Astrocyte (in vitro differentiated cells and primary cell): ENCODE data around the gene LAMP1. TPM values are rescaled to one million over a fixed set of nuclear protein-coding genes. Genes with fewer than 3 reads are reported as not detected.

ENCODE experiments used
- DNase-seq: peaks from one replicate; pipeline ENCODE4 v3.0.0-alpha.2; 2010; ENCODE audit warnings: low read depth
- FAIRE-seq: peaks from 2 replicates; lab custom pipeline; 2011; peaks lifted over from hg19 to GRCh38; lab: Jason Lieb, UNC
- H2AFZ ChIP-seq: 2 replicates; pipeline ENCODE4 v1.6.0; 2012; ENCODE audit warnings: low read depth, low read length, inconsistent platforms
- H3K27ac ChIP-seq: 2 replicates; pipeline ENCODE4 v1.5.1; 2011; ENCODE audit warnings: low read depth, low read length, inconsistent platforms
- H3K27me3 ChIP-seq: 2 replicates; pipeline ENCODE4 v1.6.0; 2011; ENCODE audit warnings: low read length, inconsistent platforms; ENCODE audit not compliant: insufficient read depth
- H3K36me3 ChIP-seq: 2 replicates; pipeline ENCODE4 v1.5.1; 2011; ENCODE audit warnings: low read length, inconsistent platforms; ENCODE audit not compliant: insufficient read depth
- H3K4me1 ChIP-seq: 2 replicates; pipeline ENCODE4 v1.5.1; 2011; ENCODE audit warnings: low read length, inconsistent platforms; ENCODE audit not compliant: insufficient read depth
- H3K4me2 ChIP-seq: 2 replicates; pipeline ENCODE4 v1.6.0; 2012; ENCODE audit warnings: low read length, inconsistent platforms
- H3K4me3 ChIP-seq: 2 replicates; pipeline ENCODE4 v1.5.1; 2011; ENCODE audit warnings: low read depth, mild to moderate bottlenecking, low read length, inconsistent platforms; ENCODE audit not compliant: insufficient read depth
- H3K79me2 ChIP-seq: 2 replicates; pipeline ENCODE4 v1.6.0; 2012; ENCODE audit warnings: mild to moderate bottlenecking, low read length, inconsistent platforms; ENCODE audit not compliant: insufficient read depth
- H3K9ac ChIP-seq: 2 replicates; pipeline ENCODE4 v1.6.0; 2012; ENCODE audit warnings: mild to moderate bottlenecking, low read length, inconsistent platforms
- H3K9me3 ChIP-seq: 2 replicates; pipeline ENCODE4 v1.5.1; 2012; ENCODE audit warnings: low read depth, mild to moderate bottlenecking, low read length, inconsistent platforms; ENCODE audit not compliant: insufficient read depth
- H4K20me1 ChIP-seq: 2 replicates; pipeline ENCODE4 v1.6.0; 2012; ENCODE audit warnings: low read length, inconsistent platforms; ENCODE audit not compliant: insufficient read depth
- H3K27ac Mint-ChIP-seq: one replicate; pipeline ENCODE4 v1.8.0; 2021; ENCODE audit warnings: mild to moderate bottlenecking, mixed read lengths; ENCODE audit not compliant: unreplicated experiment
- H3K27me3 Mint-ChIP-seq: one replicate; pipeline ENCODE4 v1.8.0; 2021; ENCODE audit warnings: low read depth, mixed read lengths; ENCODE audit not compliant: unreplicated experiment
- H3K36me3 Mint-ChIP-seq: one replicate; pipeline ENCODE4 v1.8.0; 2021; ENCODE audit warnings: low read depth, mixed read lengths; ENCODE audit not compliant: unreplicated experiment
- H3K4me1 Mint-ChIP-seq: one replicate; pipeline ENCODE4 v1.8.0; 2021; ENCODE audit warnings: low read depth, mixed read lengths; ENCODE audit not compliant: unreplicated experiment
- H3K4me3 Mint-ChIP-seq: one replicate; pipeline ENCODE4 v1.8.0; 2021; ENCODE audit warnings: mild to moderate bottlenecking, moderate library complexity, mixed read lengths; ENCODE audit not compliant: unreplicated experiment
- H3K9me3 Mint-ChIP-seq: one replicate; pipeline ENCODE4 v1.8.0; 2021; ENCODE audit warnings: mild to moderate bottlenecking, mixed read lengths; ENCODE audit not compliant: unreplicated experiment
- EZH2 ChIP-seq: IDR thresholded peaks from 2 replicates; pipeline ENCODE4 v1.6.1; 2012; ENCODE audit warnings: mild to moderate bottlenecking, low read length, inconsistent platforms; ENCODE audit not compliant: insufficient read depth
- total RNA-seq: library from RNA; stranded (reverse); gene quantifications from 2 replicates; pipeline ENCODE4 v1.2.1, GENCODE V29; 2021
- TF ChIP-seq, protein P1 (sequence below): IDR thresholded peaks from 2 replicates; pipeline ENCODE4 v1.5.1; 2011; ENCODE audit warnings: low read depth, mild to moderate bottlenecking, inconsistent platforms, low read length, moderate library complexity; ENCODE audit not compliant: insufficient read depth

Gene LAMP1
- total RNA-seq, 1 donor from 2014 or later = 313 TPM

DNA sequence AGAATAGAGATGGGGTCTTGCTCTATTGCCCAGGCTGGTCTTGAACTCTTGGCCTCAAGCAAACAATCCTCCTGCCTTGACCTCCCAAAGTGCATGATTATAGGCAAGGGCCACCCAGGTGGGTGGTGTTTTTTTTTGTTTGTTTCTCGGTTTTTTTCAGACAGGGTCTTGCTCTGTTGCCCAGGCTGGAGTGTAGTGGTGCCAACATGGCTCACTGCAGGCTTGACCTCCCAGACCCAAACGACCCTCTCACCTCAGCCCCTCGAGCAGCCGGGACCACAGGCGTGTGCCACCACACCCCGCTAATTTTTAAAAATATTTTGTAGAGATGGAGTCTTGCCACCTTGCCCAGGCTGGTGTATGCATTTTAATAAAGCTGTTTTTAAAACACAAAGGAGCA lies 52.0 kb downstream of the LAMP1 start:
- Histone ChIP-seq H3K9ac (no peak overlapping the region), H3K27me3 (no peaks in the 10 kb centered on the region), H3K27ac (no peak overlapping the region), H3K4me1 (no peaks in the 10 kb centered on the region), H3K4me2 (no peak overlapping the region), H4K20me1 (no peaks in the 10 kb centered on the region), H2AFZ (no peak overlapping the region), H3K36me3 (no peaks in the 10 kb centered on the region), H3K4me3 (no peak overlapping the region), H3K9me3 (peaks cover 3% of the 10 kb centered on the region), H3K79me2 (no peaks in the 10 kb centered on the region)
- Mint-ChIP-seq H3K4me3 (no peak overlapping the region), H3K9me3 (peaks cover 7% of the 10 kb centered on the region), H3K36me3 (peaks cover 3% of the 10 kb centered on the region), H3K27me3 (peaks cover 24% of the 10 kb centered on the region), H3K4me1 (no peaks in the 10 kb centered on the region), H3K27ac (no peak overlapping the region)
- no peak for FAIRE-seq
- no peak for DNase-seq
- TF ChIP-seq, protein P1, sequence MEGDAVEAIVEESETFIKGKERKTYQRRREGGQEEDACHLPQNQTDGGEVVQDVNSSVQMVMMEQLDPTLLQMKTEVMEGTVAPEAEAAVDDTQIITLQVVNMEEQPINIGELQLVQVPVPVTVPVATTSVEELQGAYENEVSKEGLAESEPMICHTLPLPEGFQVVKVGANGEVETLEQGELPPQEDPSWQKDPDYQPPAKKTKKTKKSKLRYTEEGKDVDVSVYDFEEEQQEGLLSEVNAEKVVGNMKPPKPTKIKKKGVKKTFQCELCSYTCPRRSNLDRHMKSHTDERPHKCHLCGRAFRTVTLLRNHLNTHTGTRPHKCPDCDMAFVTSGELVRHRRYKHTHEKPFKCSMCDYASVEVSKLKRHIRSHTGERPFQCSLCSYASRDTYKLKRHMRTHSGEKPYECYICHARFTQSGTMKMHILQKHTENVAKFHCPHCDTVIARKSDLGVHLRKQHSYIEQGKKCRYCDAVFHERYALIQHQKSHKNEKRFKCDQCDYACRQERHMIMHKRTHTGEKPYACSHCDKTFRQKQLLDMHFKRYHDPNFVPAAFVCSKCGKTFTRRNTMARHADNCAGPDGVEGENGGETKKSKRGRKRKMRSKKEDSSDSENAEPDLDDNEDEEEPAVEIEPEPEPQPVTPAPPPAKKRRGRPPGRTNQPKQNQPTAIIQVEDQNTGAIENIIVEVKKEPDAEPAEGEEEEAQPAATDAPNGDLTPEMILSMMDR = no peak
- TF ChIP-seq EZH2 = no peak

DNA sequence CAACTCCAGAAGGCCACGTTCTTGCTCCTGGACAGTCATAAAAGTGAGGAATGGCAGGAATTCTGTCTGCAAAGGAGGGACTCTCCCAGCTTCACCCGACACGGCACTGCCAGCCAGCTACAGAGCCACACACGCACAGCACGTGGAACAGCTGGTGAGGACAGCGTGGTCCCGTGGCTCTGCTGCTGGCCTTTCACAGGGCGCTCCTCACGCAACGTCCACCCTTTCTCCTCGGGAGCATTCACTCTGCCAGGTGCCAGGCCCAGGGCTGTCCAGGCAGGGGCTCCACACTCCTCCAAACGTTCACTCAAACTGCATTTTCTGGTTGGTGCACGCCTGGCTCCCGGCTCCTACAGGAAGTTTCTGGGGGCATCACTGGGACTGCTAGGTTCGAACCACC lies 52.5 kb downstream of the LAMP1 start:
- FAIRE-seq (no peak), DNase-seq (no peak)
- Histone ChIP-seq H3K27ac (no peak overlapping the region), H3K4me3 (no peak overlapping the region), H3K9me3 (peaks cover 3% of the 10 kb centered on the region), H3K27me3 (no peaks in the 10 kb centered on the region), H3K9ac (no peak overlapping the region), H4K20me1 (no peaks in the 10 kb centered on the region), H3K36me3 (no peaks in the 10 kb centered on the region), H3K79me2 (no peaks in the 10 kb centered on the region), H3K4me2 (no peak overlapping the region), H3K4me1 (no peaks in the 10 kb centered on the region), H2AFZ (no peak overlapping the region)
- H3K27ac Mint-ChIP-seq = no peak overlapping the region
- peaks cover 24% of the 10 kb centered on the region for H3K27me3 Mint-ChIP-seq
- TF ChIP-seq, protein P1 = no peak
- TF ChIP-seq EZH2 = no peak
- H3K9me3 Mint-ChIP-seq = peaks cover 7% of the 10 kb centered on the region
- H3K36me3 Mint-ChIP-seq = peaks cover 3% of the 10 kb centered on the region
- H3K4me3 Mint-ChIP-seq = no peak overlapping the region
- no peaks in the 10 kb centered on the region for H3K4me1 Mint-ChIP-seq

DNA sequence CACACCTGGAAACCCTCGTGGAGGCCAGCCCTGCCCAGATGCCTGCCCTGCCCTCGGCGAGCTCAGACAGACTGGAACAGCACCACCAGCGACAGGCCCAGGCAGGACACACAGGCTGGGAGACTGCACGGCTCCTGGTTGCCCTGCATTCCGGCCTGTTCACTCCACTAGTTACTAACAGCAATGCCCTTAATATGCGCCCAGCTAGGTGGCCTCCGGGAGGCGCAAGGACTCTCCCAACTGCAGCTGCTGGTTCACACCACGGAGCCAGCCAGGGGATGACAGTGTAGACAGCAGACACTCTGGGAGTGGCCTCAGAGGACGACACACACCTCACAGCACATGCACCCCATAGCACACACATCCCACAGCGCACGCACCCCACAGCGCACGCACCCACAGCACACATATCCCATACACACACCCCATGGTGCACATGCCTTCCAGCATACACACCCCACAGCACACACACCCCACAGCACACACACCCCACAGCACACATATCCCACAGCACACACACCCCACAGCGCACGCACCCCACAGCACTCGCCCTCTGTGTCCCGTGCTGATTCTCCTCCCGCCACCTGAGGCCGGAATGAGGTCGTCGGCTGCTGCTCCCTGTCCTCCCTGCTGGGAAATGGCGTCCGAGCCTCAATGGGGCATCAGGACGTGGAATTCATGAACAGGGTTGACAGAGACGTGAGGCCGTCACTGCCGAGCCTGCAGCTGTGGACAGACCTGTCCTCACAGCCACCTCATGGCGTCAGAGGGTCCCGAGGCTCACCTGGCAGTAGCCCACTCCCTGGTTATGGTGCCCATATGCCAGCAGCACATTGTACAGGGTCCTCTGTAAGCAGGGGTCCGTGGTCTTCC lies 53.3 kb downstream of the LAMP1 start:
- no peak for FAIRE-seq
- Mint-ChIP-seq H3K4me3 (no peak overlapping the region), H3K9me3 (peaks cover 5% of the 10 kb centered on the region)

More for the DNA sequence above, 53.3 kb downstream of the LAMP1 start:
- Histone ChIP-seq H3K9me3 (peaks cover 3% of the 10 kb centered on the region), H2AFZ (no peak overlapping the region), H3K79me2 (no peaks in the 10 kb centered on the region), H4K20me1 (no peaks in the 10 kb centered on the region), H3K4me3 (no peak overlapping the region), H3K36me3 (no peaks in the 10 kb centered on the region), H3K27ac (no peak overlapping the region), H3K4me1 (no peaks in the 10 kb centered on the region), H3K27me3 (no peaks in the 10 kb centered on the region), H3K9ac (no peak overlapping the region), H3K4me2 (no peak overlapping the region)
- no peak for DNase-seq
- H3K27me3 Mint-ChIP-seq = peaks cover 27% of the 10 kb centered on the region
- H3K36me3 Mint-ChIP-seq = peaks cover 3% of the 10 kb centered on the region
- H3K27ac Mint-ChIP-seq = no peak overlapping the region
- TF ChIP-seq, protein P1 = no peak
- no peak for TF ChIP-seq EZH2
- H3K4me1 Mint-ChIP-seq = no peaks in the 10 kb centered on the region
